ENCODE measurements around the gene MRPL4.

Gene MRPL4

DNA sequence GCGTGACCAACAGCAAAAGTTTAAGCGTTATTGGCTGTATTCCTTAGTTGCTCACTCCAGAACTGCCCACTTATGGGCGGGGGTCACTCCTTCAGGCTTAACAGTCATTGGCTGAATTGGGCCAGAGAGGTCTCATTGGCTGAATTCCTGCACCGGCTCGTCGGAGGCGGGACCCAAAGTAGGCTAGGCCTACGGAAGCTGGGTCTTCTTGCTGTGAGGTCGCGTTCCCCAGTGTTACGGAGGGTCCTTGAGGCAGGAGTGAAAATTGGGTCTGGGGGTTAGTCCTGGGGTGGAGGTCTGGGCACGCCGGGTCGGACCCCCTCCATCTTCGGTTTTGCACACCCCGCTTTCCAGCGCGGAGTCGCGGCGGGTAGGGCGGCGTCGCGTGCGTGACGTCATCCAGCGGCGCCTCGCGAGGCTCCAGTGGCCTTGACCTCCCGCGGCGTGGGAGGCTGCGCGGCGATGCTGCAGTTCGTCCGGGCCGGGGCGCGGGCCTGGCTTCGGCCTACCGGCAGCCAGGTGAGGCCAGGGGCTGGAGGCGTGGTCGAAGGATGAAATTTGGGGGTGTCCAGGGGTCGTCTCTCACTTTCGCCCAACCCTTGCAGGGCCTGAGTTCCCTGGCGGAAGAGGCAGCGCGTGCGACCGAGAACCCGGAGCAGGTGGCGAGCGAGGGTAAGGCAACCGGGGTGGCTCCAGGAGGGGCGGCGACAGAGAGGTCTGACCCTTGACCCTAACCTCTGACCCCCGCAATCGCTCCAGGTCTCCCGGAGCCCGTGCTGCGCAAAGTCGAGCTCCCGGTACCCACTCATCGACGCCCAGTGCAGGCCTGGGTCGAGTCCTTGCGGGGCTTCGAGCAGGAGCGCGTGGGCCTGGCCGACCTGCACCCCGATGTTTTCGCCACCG, at the start of gene MRPL4:
Gene MRPL4 (plus strand): TSS at position 423 of the 903 bp plus-strand sequence. CDS start 40 bp downstream, at position 463.
- DNase-seq = peak; percentile 98

DNA sequence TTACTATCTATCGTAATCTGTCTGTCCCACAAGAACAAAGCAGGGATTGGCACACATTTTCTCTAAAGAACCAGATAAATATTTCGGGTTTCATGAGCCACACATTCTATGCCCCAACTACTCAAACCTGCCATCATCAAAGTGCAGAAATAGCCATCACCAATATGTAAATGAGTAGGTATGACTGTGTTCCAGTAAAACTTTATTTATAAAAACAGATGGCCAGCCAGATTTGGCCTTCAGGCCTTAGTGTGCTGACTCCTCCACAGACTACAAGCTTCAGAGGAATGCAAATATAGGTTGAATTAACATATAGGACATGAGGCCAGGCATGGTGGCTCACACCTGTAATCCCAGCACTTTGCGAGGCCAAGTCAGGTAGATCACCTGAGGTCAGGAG, 48.3 kb upstream of the MRPL4 start:
- DNase-seq = no peak

DNA sequence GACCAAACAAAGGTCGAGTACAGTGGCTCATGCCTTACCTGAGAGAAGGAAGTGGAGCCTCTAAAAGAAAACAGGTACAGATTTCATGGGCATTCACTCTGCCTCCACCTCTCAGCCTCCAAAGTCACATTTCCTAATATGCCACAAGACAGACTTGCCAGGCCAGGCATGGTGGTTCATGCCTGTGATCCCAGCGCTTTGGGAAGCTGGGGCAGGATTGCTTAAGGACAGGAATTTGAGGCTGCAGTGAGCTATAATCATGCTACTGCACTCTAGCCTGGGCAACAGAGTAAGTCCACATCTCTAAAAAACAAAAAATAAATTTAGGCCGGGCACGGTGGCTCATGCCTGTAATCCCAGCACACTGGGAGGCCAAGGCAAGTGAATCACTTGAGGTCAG, 46.4 kb upstream of the MRPL4 start:
- no peak for DNase-seq

DNA sequence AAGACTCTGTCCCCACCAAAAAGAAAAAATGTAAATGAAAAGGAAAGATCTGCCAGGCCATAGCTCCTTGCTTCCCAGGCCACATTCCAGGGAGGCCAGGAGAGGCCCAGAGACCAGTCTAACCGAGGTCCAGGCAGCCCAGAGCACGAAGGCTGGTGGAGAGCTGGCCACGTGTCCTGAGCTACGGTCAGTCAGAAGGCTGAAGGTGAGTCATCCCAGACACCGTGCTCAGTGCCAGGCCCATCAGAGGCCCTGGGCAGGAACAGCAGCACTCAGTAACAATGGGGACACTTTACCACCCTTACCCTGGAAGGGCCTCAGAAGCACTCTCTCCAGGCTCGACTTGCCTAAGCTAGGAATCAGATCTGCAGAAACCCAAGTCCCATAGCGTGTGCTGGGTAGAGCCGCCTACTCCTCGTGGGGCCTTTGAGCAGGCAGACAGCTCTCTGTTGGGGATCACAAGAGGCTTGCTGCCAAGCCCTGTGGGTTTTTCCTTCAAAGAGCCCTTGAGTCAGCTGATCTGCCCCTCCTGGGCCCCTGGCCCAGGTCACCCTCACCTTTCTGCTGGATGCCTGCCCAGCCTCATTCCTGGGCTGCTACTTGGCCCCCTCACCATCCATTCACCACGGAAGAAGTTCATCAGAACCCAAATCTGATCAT, 45.7 kb upstream of the MRPL4 start:
- no peak for DNase-seq

DNA sequence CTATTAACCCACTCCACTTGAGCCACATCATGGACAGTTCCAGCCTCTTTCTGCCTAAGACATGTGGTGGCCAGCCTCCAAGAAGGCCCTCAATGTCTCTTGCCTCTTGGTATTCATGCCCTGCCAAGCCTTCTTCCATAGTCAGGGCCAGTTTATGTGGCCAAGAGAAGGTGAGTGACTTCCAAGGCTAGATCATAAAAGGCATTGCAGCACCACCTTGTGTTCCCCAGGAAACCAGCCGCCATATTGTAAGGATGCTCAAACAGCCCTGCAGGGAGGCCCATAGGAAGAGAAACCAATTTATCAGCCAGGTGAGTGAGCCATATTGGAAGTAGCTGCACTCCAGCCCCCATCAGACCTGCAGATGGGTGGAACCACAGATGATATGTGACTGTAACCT, 45.0 kb upstream of the MRPL4 start:
- DNase-seq = no peak

DNA sequence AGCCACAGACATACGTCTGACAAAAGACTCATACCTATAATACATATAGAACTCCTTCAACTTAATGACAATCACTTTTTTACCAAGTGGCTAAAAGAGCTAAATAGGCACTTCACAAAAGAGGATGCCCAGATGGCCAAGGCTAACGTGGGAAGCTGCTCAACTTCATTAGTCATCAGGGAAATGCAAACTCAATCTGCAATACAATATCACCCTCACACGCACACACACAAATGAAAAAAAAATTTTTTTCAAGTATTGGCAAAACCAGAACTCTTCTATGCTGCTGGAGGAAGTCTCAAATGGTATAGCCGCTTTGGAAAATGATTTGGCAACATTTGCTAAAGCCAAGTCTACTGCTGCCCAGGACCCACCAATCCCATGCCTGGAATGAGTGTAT, 42.7 kb upstream of the MRPL4 start:
- DNase-seq = no peak

DNA sequence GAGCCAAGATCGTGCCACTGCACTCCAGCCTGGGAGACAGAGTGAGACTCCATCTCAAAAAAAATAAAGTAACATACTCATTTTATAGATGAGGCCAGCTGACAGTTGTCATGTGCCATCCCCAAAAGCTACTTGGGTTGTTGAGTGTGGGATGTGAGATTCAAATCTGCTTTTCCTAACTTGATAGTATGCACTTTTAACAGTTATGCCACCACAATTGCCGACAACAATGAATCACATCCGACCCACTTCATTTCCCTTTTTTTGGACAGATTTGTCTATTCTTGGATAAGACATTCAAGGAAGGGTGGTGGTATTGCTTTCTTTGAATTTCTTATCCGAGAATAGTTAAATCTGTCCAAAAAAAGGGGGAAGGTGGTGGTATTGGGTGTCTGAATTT, 41.0 kb upstream of the MRPL4 start:
- no peak for DNase-seq

DNA sequence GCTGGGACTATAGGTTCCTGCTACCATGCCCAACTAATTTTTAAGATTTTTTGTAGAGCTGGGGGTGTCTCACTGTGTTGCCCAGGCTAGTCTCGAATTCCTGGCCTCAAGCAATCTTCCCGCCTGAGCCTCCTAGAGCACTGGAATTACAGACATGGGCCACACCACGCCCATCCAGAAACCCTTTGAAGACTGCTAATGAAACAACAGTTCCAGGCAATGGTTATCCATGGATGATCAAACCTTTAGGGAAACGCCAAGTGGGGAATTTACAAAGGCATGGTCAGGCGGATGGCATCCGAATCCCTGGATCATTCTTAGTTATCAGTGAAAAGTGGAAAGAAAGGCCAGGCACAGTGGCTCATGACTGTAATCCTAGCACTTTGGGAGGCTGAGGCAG, 40.3 kb upstream of the MRPL4 start:
- DNase-seq = no peak

DNA sequence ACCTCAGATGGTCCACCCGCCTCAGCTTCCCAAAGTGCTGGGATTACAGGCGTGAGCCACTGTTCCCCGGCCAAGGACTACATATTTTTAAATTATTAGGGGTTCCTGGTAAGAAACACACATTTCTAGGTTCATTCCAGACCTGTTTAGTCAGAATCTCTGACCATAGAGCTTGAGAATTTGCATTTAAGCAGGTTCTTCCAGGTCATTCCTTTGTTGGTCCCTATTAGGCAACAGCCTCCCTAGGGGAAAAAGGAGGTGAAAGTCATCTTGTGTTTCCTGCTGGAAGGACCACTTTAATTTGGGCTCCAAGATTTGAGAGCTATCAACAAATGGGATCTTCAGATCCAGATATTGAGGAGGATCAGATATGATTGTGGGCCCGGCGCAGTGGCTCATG, 37.2 kb upstream of the MRPL4 start:
- no peak for DNase-seq

DNA sequence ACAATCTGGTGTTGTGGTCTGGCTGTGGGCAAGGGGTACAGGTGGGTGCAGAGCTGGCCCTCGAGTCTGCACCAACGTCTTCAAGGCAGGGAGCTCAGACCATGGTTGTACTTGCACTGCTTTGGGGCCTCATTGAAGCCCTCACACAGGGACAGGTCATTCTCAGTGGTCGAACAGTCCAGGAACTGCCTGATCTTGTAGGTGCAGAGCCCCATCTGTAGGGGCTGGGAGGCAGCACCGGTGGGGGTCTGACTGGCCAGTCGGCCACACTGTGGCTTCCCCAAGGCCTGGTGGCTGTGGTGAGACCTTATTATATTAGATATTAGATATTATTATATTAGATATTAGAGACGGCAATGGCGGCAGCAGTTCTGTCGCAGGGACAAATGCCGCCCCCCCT, 34.9 kb upstream of the MRPL4 start:
- DNase-seq = no peak

DNA sequence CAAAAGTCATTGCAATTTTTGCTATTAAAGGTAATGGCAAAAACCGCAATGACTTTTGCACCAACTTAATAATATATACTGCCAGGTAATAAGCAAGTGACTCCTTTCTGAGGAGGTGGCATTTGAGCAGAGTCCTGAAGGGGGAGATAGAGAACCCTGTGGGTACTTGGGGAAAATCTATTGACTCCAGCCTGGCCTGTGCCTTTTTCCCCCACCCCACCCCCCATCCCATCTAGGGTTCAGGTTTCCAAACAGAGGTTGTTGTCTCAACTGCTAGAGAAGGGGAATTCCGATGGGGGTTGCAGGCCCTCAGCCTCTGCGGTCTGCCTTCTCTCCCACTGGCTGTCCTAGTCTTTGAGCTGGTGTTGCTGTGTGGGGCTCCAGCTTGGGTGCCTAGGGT, 32.3 kb upstream of the MRPL4 start:
- peak; percentile 67 for DNase-seq

DNA sequence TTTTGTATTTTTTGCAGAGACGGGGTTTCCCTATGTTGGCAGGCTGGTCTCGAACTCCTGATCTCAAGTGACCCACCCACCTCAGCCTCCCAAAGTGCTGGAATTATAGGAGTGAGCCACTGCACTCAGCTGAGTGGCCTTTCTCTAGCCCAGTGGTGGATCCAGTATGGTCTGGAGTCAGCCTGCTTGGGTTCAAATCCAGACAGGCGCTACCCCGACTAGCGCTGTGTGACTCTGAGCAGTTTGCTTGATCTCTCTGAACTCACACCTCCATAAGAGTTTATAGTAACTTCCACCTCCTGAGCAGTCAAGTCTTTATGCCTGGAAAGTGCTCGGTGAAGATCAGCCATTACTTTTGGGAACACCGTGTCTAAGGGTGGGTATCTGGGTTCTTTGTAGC, 31.3 kb upstream of the MRPL4 start:
- no peak for DNase-seq

DNA sequence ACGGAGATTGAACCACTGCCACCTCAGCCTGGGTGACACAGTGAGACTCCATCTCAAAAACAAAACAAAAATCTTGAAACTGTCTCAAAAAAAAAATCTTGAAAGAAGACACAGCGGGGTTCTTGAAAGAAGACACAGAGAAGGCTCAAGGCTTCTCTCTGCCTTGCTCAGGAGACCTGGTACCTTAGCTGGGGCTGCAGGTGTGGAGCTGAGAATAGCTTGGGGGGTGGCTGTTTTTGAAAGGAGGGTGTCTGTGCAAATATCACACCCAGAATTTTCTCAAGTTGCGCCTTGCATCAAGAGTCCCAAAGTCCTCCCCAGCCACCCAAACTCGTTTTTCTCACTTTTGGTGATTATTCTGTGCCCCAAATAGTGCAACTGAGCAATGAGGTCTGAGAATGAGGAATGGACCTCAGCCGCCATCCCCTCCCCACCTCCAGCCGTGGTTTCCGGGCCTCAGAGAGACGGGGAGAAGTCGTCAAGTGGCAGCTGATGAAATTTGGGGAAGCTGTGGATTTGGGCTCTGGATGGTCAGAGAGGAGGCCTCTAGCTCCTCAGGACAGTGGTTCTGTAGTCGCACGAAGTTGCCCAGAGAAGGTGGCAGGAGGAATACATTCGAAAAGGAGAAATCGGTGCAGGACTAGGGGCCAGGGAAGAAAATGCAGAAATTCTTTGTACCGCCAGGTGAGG, 29.7 kb upstream of the MRPL4 start:
- DNase-seq = no peak

DNA sequence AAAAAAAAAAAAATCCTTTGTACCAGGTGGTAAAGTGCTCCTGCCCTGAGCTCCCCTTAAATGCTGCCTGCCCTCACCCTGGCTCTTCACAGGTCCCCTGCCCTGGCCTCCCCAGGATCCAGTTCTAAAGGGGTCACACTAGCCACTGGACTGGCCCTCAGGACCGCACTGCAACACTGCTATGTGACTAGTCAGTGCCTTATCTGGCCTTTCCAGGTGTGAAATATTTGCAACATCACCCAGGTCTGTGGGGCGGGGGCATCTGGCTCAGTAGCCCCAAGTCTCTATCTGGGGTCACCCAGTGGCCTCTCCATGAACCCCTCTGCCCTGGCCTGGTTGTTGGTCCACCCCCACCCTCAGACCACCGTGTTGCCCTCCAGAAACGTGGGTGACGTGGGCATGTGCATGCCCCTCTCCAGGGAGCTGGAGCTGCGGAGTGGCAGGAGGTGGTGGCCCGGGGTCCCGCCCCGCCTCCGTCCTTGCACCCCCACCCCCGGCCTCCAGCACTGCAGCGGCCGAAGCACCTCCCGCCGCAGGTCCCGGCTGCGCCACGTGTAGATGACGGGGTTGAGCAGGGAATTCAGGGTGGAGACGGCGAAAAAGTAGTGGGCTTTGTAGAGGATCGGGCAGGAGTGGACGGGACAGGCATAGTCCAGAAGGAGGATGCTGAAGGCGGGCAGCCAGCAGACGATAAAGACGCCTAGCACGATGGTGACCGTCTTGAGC, 28.4 kb upstream of the MRPL4 start:
- no peak for DNase-seq

DNA sequence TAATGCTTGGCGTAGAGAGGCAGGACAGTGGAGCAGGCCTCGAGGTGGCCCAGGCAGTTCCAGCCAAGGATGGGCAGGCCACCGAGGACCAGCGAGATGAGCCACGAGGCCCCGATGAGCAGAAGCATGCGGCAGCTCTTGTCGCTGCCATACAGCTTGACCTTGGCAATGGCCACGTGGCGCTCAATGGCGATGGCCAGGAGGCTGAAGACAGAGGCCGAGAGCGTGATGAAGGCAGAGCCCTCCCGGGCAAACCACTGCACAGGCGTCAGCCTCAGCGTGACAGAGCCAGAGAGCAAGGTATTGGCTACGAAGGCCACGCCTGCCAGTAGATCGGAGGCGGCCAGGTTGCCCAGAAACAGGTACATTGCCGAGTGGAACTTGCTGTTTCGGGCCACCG, 27.7 kb upstream of the MRPL4 start:
- no peak for DNase-seq

DNA sequence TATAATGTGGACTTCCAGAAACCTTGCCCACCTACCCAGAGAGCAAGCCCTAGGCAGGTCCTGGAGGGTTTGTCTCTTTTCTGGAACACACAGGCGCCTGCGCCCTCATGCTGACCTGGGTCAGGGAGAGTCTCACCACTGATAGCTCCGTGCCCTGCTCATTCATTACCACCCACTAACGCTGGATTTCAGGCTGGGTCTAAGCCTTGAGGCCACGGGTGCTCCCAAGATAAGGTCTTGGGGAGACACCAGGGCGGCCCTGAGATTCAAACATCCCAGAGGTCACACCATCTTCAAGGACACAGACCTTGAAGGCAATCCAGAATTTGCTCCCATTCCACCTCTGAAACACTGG, 26.0 kb upstream of the MRPL4 start:
- DNase-seq = no peak

DNA sequence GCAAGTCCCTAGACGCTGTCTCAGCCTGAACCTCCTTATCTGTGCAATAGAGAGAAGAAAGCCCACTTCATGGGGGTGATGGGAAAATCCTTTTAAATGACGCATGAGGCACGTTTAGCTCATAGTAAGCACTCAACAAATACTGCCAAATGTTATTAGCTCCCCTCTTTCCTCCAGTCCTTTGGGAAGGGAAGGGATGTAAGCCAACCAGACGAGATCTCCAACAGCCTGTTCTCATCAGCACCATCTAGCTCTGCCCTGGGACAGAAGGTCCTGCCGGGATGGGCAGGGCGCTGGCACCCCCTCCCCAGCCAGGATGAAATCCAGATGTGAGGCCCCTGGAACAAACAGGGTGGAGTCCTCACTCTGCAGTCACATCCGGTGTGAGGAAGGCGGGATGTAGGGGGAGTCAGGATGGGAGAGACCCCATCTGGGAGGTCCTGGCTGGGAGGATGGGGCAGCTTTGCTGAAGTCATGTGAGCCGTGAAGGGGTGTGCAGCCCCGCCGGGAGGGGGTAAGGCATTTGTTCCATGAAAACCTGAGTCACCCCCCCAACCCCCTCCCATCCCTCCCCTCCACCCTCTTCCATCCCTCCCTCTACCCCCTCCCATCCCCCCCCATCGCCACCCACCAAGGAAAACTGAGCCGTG, 25.5 kb upstream of the MRPL4 start:
- DNase-seq = no peak

DNA sequence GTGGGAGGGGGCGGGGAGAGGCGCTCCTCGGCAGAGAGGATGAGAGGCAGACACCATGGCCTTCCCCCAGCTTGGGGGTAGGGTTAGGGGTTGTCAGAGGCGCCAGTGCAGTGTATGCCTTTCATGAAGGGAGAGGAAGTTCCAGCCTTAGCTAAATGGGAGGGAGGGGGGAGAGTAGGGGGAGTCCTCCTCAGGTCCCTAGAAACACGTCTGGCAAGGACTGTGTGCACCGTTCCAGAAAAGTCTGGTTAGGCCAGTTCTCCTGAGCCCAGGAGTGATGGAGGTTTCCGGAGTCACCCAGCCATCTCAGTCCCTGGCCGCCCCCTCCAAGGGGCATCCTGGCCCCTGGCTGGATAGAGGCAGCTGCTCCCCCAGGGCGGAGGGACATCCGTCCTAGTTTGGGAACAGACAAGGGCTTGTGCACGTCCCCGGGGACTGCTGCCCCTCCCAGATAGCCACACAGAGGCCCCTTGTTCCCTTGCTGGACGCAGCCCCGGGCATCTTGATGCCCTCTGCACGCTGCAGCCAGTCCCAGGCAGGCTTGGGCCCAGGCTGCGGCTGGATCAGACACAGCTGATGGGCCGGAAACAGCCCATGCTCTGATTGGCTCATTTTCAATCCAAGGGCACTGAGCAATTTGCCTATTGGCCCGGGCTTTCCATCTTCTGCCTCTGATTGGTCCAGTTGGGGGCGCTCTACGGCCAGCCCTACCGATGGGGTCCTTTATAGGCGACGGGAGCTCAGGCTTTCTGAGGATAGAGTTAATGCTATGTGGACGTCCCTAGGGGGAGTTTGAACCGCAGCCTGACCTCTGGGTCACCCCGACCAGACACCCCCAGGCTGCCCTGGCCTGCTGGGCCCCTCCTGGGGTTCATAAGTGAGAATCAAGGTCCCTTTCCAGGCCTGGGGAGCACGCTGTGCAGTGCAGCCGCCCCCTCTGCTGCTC, 24.7 kb upstream of the MRPL4 start:
- no peak for DNase-seq

DNA sequence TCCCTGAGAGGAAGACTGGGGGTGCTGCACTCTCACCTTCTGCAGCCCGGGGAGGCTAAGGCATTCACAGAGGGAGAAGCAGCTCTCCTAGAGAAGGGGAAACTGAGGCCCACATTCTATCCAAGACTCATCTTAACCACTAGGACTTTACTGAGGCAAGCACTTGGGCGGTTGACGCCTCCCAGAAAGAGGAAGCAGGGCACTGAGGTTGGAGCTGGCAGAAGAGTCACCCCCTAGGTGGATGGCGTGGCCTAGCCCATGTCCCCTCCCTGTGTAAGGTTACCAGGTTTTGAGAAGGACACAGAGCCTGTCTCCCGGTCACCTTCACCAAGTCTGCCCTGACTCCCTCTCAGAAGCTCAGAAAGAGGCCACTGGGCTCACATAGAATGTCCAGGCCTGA, 23.6 kb upstream of the MRPL4 start:
- no peak for DNase-seq

DNA sequence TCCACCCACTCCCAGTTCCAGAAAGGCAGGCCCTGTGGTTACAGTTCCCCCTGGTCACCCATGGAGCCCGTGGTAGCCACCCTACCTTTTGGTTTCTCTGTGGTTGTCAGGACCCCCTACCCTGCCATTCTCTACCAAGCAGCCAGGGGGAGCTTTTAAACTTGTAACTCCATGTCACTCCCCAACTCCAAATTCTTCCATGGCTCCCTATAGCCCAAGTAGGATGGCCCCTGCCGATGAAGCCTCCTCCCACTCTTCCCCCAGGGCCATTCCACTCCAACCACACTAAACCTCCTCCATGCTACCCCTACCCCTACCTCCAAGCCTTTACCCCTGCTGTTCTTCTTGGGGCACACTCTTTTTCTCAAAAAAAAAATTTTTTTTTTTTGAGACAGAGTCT, 23.1 kb upstream of the MRPL4 start:
- peak; percentile 73 for DNase-seq

DNA sequence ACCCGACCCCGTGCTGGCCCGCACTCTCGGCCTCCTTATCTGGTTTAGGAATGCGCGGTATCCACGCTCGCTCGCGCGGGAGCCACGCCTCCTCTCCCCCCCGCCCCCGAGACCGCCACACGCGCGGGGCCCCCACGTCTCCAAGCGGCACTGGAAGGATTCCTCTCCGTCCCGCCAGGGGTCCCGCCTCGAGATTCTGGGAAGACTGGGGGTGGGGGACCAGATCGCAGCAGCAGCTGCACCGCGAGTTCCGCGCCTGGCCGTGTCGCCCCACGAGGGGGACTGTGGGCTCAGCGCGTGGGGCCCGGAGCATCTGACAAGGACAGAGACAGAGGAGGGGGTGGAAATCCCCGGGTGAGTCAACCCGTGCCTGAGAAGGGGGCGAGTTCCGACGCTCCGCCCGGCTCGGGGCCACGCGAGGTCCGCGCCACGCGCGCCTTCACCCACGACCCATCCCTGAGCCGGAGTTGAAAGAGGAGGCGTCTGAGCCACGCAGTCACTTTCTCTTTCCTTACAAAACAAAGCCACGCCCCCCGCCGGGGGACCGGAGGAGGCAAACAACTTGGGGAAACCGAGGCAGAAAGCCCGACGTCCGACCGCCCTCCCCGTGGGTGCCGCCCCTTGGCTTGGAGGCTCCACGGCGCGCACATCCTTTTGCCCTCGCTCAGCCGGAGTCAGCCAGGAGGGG, 21.7 kb upstream of the MRPL4 start:
- DNase-seq = peak; percentile 80
